ENCODE data around the gene KRT17.

DNA sequence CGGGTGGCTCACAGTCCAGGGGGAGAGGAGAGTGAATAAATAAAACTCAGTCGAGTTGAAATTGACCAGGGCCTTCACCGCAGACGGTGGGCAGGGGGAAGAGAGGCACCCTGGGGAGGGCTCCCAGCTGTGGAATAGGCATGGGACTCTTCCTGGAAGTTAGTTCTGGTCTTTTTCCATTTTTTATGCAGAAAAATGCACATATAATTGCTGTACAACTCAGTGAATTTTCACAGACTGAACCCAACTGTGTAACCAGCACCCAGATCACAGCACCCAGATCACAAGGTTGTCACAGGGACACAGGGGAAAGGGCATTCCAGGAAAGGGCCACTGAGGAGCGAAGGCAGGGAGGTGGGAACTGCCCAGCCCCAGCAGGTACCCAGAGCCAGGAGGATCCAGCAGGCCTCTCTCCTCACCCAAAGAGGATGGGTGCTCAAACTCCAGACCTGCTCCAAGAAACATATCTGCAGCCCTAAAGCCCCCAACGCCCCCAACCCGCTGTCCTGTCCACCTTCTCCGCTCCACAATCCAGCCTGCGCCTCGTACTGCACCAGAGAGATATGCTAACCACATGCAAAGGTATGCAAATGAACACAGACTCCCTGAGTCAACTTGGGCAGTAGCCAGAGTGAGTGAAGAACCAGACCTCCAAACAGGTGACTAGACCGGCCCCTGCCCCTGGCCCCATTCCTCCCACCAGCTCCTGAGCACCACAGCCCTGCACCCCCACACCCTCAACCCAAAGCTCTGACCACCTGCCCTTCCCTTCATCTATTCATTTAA is 35.2 kb upstream of the KRT17 start:
- TF ChIP-seq, protein P1, sequence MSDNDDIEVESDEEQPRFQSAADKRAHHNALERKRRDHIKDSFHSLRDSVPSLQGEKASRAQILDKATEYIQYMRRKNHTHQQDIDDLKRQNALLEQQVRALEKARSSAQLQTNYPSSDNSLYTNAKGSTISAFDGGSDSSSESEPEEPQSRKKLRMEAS (CRISPR knock-in tag; IDR thresholded peaks at IDR 0.05), result no peak
- TF ChIP-seq, protein P2, sequence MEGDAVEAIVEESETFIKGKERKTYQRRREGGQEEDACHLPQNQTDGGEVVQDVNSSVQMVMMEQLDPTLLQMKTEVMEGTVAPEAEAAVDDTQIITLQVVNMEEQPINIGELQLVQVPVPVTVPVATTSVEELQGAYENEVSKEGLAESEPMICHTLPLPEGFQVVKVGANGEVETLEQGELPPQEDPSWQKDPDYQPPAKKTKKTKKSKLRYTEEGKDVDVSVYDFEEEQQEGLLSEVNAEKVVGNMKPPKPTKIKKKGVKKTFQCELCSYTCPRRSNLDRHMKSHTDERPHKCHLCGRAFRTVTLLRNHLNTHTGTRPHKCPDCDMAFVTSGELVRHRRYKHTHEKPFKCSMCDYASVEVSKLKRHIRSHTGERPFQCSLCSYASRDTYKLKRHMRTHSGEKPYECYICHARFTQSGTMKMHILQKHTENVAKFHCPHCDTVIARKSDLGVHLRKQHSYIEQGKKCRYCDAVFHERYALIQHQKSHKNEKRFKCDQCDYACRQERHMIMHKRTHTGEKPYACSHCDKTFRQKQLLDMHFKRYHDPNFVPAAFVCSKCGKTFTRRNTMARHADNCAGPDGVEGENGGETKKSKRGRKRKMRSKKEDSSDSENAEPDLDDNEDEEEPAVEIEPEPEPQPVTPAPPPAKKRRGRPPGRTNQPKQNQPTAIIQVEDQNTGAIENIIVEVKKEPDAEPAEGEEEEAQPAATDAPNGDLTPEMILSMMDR (IDR thresholded peaks at IDR 0.05), result no peak
- TF ChIP-seq ESRRA (CRISPR knock-in tag; IDR thresholded peaks at IDR 0.05; ENCODE audit: borderline replicate concordance), result no peak
- TF ChIP-seq ZNF121 (CRISPR knock-in tag; IDR thresholded peaks at IDR 0.05), result no peak
- TF ChIP-seq, protein P3, sequence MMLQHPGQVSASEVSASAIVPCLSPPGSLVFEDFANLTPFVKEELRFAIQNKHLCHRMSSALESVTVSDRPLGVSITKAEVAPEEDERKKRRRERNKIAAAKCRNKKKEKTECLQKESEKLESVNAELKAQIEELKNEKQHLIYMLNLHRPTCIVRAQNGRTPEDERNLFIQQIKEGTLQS (CRISPR knock-in tag; conservative IDR thresholded peaks at IDR 0.05), result no peak

Data from WTC11 (cell line).